GM21576 (cell line): ENCODE results near the gene MTERF1.

ENCODE experiments used
- ATAC-seq: cut with Tn5 transposase; IDR thresholded peaks from one replicate; pipeline ENCODE4 v1.9.1; 2021; ENCODE audit warnings: mild to moderate bottlenecking, moderate library complexity; ENCODE audit not compliant: unreplicated experiment

Gene MTERF1

GRCh38 chr7:91835826-91836368 is 44.6 kb downstream of the MTERF1 start:
- no peak for ATAC-seq

GRCh38 chr7:91835091-91835825 is 45.2 kb downstream of the MTERF1 start:
- no peak for ATAC-seq

GRCh38 chr7:91832493-91833045 is 47.9 kb downstream of the MTERF1 start:
- no peak for ATAC-seq

GRCh38 chr7:91827169-91827568 is 53.3 kb downstream of the MTERF1 start:
- ATAC-seq, result no peak

GRCh38 chr7:91826377-91826776 is 54.1 kb downstream of the MTERF1 start:
- no peak for ATAC-seq

GRCh38 chr7:91824201-91824600 is 56.3 kb downstream of the MTERF1 start:
- no peak for ATAC-seq
